ENCODE data around the gene YPEL1.
"Not testable (repeated sequence)": the region's sequence is repeated elsewhere in the genome, so short reads cannot be mapped to it uniquely, and the experiment has no call there.

YPEL1 gene

GRCh38 chr22:21725956-21726649 is 9.5 kb downstream of the YPEL1 start:
- in situ Hi-C loops (cut with HindIII; ENCODE audit: low sequenced_read_pairs) = no loop called here

GRCh38 chr22:21724496-21724895 is 11.1 kb downstream of the YPEL1 start:
- in situ Hi-C loops (cut with HindIII; ENCODE audit: low sequenced_read_pairs) = not testable (repeated sequence)

GRCh38 chr22:21721195-21721852 is 14.3 kb downstream of the YPEL1 start:
- in situ Hi-C loops (cut with HindIII; ENCODE audit: low sequenced_read_pairs) = not testable (repeated sequence)

- in situ Hi-C loops (cut with HindIII; ENCODE audit: low sequenced_read_pairs) = not testable (repeated sequence)
Observed at GRCh38 chr22:21720191-21720859, 15.3 kb downstream of the YPEL1 start.

GRCh38 chr22:21719024-21719423 is 16.6 kb downstream of the YPEL1 start:
- in situ Hi-C loops (cut with HindIII; ENCODE audit: low sequenced_read_pairs) = no loop called here

GRCh38 chr22:21718499-21718898 is 17.1 kb downstream of the YPEL1 start:
- in situ Hi-C loops (cut with HindIII; ENCODE audit: low sequenced_read_pairs) = no loop called here

GRCh38 chr22:21716395-21717122 is 19.0 kb downstream of the YPEL1 start:
- in situ Hi-C loops (cut with HindIII; ENCODE audit: low sequenced_read_pairs) = not testable (repeated sequence)

- in situ Hi-C loops (cut with HindIII; ENCODE audit: low sequenced_read_pairs) = loop anchor here (5.0 kb wide), 2 partner anchors 48 to 223 kb away; no protein-coding TSS in a partner anchor
Observed at GRCh38 chr22:21714786-21715185, 20.8 kb downstream of the YPEL1 start.

GRCh38 chr22:21714059-21714770 is 21.4 kb downstream of the YPEL1 start:
- in situ Hi-C loops (cut with HindIII; ENCODE audit: low sequenced_read_pairs) = loop anchor here (5.0 kb wide), 2 partner anchors 48 to 223 kb away; no protein-coding TSS in a partner anchor

- in situ Hi-C loops (cut with HindIII; ENCODE audit: low sequenced_read_pairs) = loop anchor here (5.0 kb wide), 2 partner anchors 49 to 224 kb away; no protein-coding TSS in a partner anchor
Observed at GRCh38 chr22:21713428-21714058, 22.1 kb downstream of the YPEL1 start.

- in situ Hi-C loops (cut with HindIII; ENCODE audit: low sequenced_read_pairs) = loop anchor here (5.0 kb wide), 2 partner anchors 49 to 224 kb away; no protein-coding TSS in a partner anchor
Observed at GRCh38 chr22:21712751-21713427, 22.7 kb downstream of the YPEL1 start.

- in situ Hi-C loops (cut with HindIII; ENCODE audit: low sequenced_read_pairs) = loop anchor here (5.0 kb wide), 2 partner anchors 50 to 225 kb away; no protein-coding TSS in a partner anchor
Observed at GRCh38 chr22:21711851-21712250, 23.7 kb downstream of the YPEL1 start.

- in situ Hi-C loops (cut with HindIII; ENCODE audit: low sequenced_read_pairs) = loop anchor here (5.0 kb wide), 2 partner anchors 52 to 227 kb away; no protein-coding TSS in a partner anchor
Observed at GRCh38 chr22:21710156-21710555, 25.4 kb downstream of the YPEL1 start.

- in situ Hi-C loops (cut with HindIII; ENCODE audit: low sequenced_read_pairs) = loop anchor here (5.0 kb wide), 2 partner anchors 53 to 228 kb away; no protein-coding TSS in a partner anchor
Observed at GRCh38 chr22:21709688-21710087, 25.9 kb downstream of the YPEL1 start.

- in situ Hi-C loops (cut with HindIII; ENCODE audit: low sequenced_read_pairs) = no loop called here
Observed at GRCh38 chr22:21708960-21709359, 26.6 kb downstream of the YPEL1 start.

- in situ Hi-C loops (cut with HindIII; ENCODE audit: low sequenced_read_pairs) = no loop called here
Observed at GRCh38 chr22:21707677-21708076, 27.9 kb downstream of the YPEL1 start.

- in situ Hi-C loops (cut with HindIII; ENCODE audit: low sequenced_read_pairs) = no loop called here
Observed at GRCh38 chr22:21703684-21704316, 31.8 kb downstream of the YPEL1 start.

Data from endothelial cell of hepatic sinusoid (primary cell).